ENCODE results near the gene RBMS3. TPM values are rescaled to one million over a fixed set of nuclear protein-coding genes. Genes with fewer than 3 reads are reported as not detected.

The RBMS3 gene
- total RNA-seq, 1 donor from 2014 or later, result 33.0 TPM

DNA sequence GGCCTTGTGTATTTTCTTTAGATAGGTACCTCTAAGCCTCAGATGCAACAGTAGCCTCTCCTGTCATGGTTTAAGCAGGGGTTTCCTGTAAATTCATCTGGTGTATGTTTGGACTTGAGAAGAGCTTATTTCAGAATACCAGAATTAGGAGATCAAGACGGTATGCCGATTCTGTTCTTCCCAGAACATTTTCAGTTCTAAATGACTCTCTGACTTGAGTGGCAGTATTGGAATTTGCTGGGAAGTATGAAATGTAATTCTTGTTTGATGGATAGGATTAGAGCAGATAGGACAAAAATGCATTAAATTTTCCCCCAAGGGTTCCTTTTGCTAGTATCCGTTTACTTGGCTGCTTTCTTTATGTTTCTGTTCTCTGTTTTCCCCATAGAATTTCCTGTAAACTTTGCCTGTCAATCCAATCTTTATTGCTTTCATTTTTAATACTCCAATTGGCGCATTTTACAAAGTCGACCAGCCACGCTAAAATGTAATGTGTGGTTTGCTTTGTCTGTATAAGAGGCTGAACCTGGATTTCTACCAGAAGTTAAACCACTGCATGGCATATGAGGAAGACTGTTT lies 612.2 kb downstream of the RBMS3 start:
- H3K36me3 ChIP-seq (ENCODE audit: insufficient read depth, low read length), result peaks cover 5% of the 10 kb centered on the region
- Mint-ChIP-seq H3K27me3 (ENCODE audit: low read depth, unreplicated experiment) (no peaks in the 10 kb centered on the region), H3K27ac (ENCODE audit: unreplicated experiment) (no peak overlapping the region), H3K4me1 (ENCODE audit: low read depth, unreplicated experiment) (no peaks in the 10 kb centered on the region), H3K9me3 (ENCODE audit: unreplicated experiment) (no peaks in the 10 kb centered on the region), H3K36me3 (ENCODE audit: low read depth, unreplicated experiment) (no peaks in the 10 kb centered on the region), H3K4me3 (ENCODE audit: unreplicated experiment) (peak overlapping the region; percentile 34)
- H3K4me2 ChIP-seq (ENCODE audit: low read length), result no peak overlapping the region
- H3K27me3 ChIP-seq (ENCODE audit: insufficient read depth, low read length), result no peaks in the 10 kb centered on the region
- no peaks in the 10 kb centered on the region for H4K20me1 ChIP-seq (ENCODE audit: insufficient read depth, low read length)
- no peak overlapping the region for H3K27ac ChIP-seq (ENCODE audit: low read depth, low read length)
- DNase-seq (ENCODE audit: low read depth), result no peak
- H3K9ac ChIP-seq (ENCODE audit: low read length), result no peak overlapping the region
- FAIRE-seq, result no peak
- H3K79me2 ChIP-seq (ENCODE audit: insufficient read depth, low read length), result no peaks in the 10 kb centered on the region
- H3K4me1 ChIP-seq (ENCODE audit: insufficient read depth, low read length), result peaks cover 3% of the 10 kb centered on the region
- TF ChIP-seq, protein P1, sequence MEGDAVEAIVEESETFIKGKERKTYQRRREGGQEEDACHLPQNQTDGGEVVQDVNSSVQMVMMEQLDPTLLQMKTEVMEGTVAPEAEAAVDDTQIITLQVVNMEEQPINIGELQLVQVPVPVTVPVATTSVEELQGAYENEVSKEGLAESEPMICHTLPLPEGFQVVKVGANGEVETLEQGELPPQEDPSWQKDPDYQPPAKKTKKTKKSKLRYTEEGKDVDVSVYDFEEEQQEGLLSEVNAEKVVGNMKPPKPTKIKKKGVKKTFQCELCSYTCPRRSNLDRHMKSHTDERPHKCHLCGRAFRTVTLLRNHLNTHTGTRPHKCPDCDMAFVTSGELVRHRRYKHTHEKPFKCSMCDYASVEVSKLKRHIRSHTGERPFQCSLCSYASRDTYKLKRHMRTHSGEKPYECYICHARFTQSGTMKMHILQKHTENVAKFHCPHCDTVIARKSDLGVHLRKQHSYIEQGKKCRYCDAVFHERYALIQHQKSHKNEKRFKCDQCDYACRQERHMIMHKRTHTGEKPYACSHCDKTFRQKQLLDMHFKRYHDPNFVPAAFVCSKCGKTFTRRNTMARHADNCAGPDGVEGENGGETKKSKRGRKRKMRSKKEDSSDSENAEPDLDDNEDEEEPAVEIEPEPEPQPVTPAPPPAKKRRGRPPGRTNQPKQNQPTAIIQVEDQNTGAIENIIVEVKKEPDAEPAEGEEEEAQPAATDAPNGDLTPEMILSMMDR (IDR thresholded peaks at IDR 0.05; ENCODE audit: insufficient read depth, low read depth, low read length), result no peak
- TF ChIP-seq EZH2 (IDR thresholded peaks at IDR 0.05; ENCODE audit: insufficient read depth, low read length), result no peak
- H3K4me3 ChIP-seq (ENCODE audit: insufficient read depth, low read depth, low read length), result no peak overlapping the region
- no peak overlapping the region for H2AFZ ChIP-seq (ENCODE audit: low read depth, low read length)
- H3K9me3 ChIP-seq (ENCODE audit: insufficient read depth, low read depth, low read length), result no peaks in the 10 kb centered on the region

- peaks cover 9% of the 10 kb centered on the region for H3K36me3 ChIP-seq (ENCODE audit: insufficient read depth, low read length)
- Mint-ChIP-seq H3K36me3 (ENCODE audit: low read depth, unreplicated experiment) (peaks cover 3% of the 10 kb centered on the region), H3K4me3 (ENCODE audit: unreplicated experiment) (no peak overlapping the region), H3K4me1 (ENCODE audit: low read depth, unreplicated experiment) (no peaks in the 10 kb centered on the region), H3K27me3 (ENCODE audit: low read depth, unreplicated experiment) (no peaks in the 10 kb centered on the region), H3K9me3 (ENCODE audit: unreplicated experiment) (no peaks in the 10 kb centered on the region), H3K27ac (ENCODE audit: unreplicated experiment) (no peak overlapping the region)
- no peaks in the 10 kb centered on the region for H3K79me2 ChIP-seq (ENCODE audit: insufficient read depth, low read length)
- no peak overlapping the region for H3K9ac ChIP-seq (ENCODE audit: low read length)
- H3K4me3 ChIP-seq (ENCODE audit: insufficient read depth, low read depth, low read length), result no peak overlapping the region
- DNase-seq (ENCODE audit: low read depth), result no peak
- TF ChIP-seq, protein P1 (IDR thresholded peaks at IDR 0.05; ENCODE audit: insufficient read depth, low read depth, low read length), result no peak
- TF ChIP-seq EZH2 (IDR thresholded peaks at IDR 0.05; ENCODE audit: insufficient read depth, low read length), result no peak
- H3K27me3 ChIP-seq (ENCODE audit: insufficient read depth, low read length), result no peaks in the 10 kb centered on the region
- H3K4me1 ChIP-seq (ENCODE audit: insufficient read depth, low read length), result no peaks in the 10 kb centered on the region
- no peak overlapping the region for H3K4me2 ChIP-seq (ENCODE audit: low read length)
- no peaks in the 10 kb centered on the region for H3K9me3 ChIP-seq (ENCODE audit: insufficient read depth, low read depth, low read length)
- H2AFZ ChIP-seq (ENCODE audit: low read depth, low read length), result no peak overlapping the region
- peak; percentile 45 for FAIRE-seq
- no peaks in the 10 kb centered on the region for H4K20me1 ChIP-seq (ENCODE audit: insufficient read depth, low read length)
- no peak overlapping the region for H3K27ac ChIP-seq (ENCODE audit: low read depth, low read length)
Observed at GRCh38 chr3:29896856-29897255, 616.0 kb downstream of the RBMS3 start.

GRCh38 chr3:29898171-29898965 lies 617.5 kb downstream of the RBMS3 start:
- Histone ChIP-seq H3K9ac (ENCODE audit: low read length) (no peak overlapping the region), H3K36me3 (ENCODE audit: insufficient read depth, low read length) (peaks cover 9% of the 10 kb centered on the region), H2AFZ (ENCODE audit: low read depth, low read length) (no peak overlapping the region), H3K27me3 (ENCODE audit: insufficient read depth, low read length) (no peaks in the 10 kb centered on the region), H4K20me1 (ENCODE audit: insufficient read depth, low read length) (no peaks in the 10 kb centered on the region), H3K4me1 (ENCODE audit: insufficient read depth, low read length) (no peaks in the 10 kb centered on the region), H3K4me2 (ENCODE audit: low read length) (no peak overlapping the region), H3K4me3 (ENCODE audit: insufficient read depth, low read depth, low read length) (no peak overlapping the region), H3K27ac (ENCODE audit: low read depth, low read length) (no peak overlapping the region), H3K9me3 (ENCODE audit: insufficient read depth, low read depth, low read length) (no peaks in the 10 kb centered on the region), H3K79me2 (ENCODE audit: insufficient read depth, low read length) (no peaks in the 10 kb centered on the region)
- TF ChIP-seq, protein P1 (IDR thresholded peaks at IDR 0.05; ENCODE audit: insufficient read depth, low read depth, low read length), result no peak
- TF ChIP-seq EZH2 (IDR thresholded peaks at IDR 0.05; ENCODE audit: insufficient read depth, low read length), result no peak
- Mint-ChIP-seq H3K9me3 (ENCODE audit: unreplicated experiment) (no peaks in the 10 kb centered on the region), H3K4me1 (ENCODE audit: low read depth, unreplicated experiment) (no peaks in the 10 kb centered on the region), H3K27ac (ENCODE audit: unreplicated experiment) (no peak overlapping the region), H3K4me3 (ENCODE audit: unreplicated experiment) (no peak overlapping the region), H3K36me3 (ENCODE audit: low read depth, unreplicated experiment) (peaks cover 3% of the 10 kb centered on the region), H3K27me3 (ENCODE audit: low read depth, unreplicated experiment) (no peaks in the 10 kb centered on the region)
- FAIRE-seq (no peak), DNase-seq (ENCODE audit: low read depth) (no peak)
